Measurements from ENCODE around the gene MICAL3.
"Not testable (repeated sequence)": the region's sequence is repeated elsewhere in the genome, so short reads cannot be mapped to it uniquely, and the experiment has no call there.

MICAL3 gene

DNA sequence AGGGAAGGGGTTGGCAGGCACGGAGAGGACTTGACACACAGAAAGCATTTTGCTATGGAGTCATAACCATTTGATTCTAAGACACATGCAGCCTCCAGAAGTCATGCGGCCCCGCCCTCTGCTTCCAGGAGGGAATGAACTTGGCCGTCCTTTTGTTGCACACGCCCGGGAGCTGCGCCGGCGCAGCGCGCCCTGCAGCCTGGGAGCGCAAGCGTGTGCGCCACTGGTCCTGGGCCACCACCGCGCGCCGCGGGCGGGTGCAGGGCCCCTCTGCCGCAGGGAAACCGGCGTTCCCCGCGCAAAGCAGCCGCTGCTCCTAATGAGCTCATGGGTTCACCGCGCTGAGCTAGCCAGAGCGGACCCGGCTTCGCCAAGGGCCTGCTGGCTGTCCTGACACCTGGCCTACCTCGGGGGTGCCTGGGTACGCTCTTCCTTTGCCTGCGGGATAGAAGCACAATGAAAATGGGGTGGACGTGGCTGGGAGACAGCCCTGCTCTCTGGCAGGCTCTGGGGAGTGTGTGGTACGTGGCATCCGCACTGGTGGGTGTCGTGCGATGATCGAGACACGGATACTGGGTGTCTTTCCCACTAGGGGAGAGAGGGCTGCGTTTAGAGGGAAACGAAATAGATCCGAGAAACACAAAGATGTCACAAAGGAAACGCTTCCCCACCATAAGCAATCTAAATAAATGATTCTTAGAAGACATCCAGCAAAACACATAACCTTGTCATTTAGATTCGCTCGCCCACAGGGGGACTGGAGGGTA lies 669 bp downstream of the MICAL3 start:
- peak; percentile 92 for ATAC-seq
- no peak for TF ChIP-seq CSRNP3 (CRISPR knock-in tag; IDR thresholded peaks at IDR 0.05)
- TF ChIP-seq BACH2 (CRISPR knock-in tag; IDR thresholded peaks at IDR 0.05; ENCODE audit: borderline replicate concordance): no peak
- no peak for TF ChIP-seq ZNF565 (CRISPR knock-in tag; conservative IDR thresholded peaks at IDR 0.05; ENCODE audit: low read depth)
- TF ChIP-seq TOX (CRISPR knock-in tag; IDR thresholded peaks at IDR 0.05; ENCODE audit: borderline replicate concordance): no peak
- TF ChIP-seq CREB5 (CRISPR knock-in tag; IDR thresholded peaks at IDR 0.05; ENCODE audit: low read depth): no peak
- no peak for TF ChIP-seq SNAI2 (CRISPR knock-in tag; IDR thresholded peaks at IDR 0.05)

GRCh38 chr22:18022876-18023275 lies 1.5 kb downstream of the MICAL3 start:
- TF ChIP-seq OSR1 (CRISPR knock-in tag; IDR thresholded peaks at IDR 0.05) (no peak), ESRRG (CRISPR knock-in tag; IDR thresholded peaks at IDR 0.05) (no peak), CSDC2 (CRISPR knock-in tag; IDR thresholded peaks at IDR 0.05) (no peak), ZNF8 (CRISPR knock-in tag; IDR thresholded peaks at IDR 0.05) (no peak), SNAI2 (CRISPR knock-in tag; IDR thresholded peaks at IDR 0.05) (no peak), RARB (CRISPR knock-in tag; IDR thresholded peaks at IDR 0.05) (no peak), BACH2 (CRISPR knock-in tag; IDR thresholded peaks at IDR 0.05; ENCODE audit: borderline replicate concordance) (no peak), ISL1 (CRISPR knock-in tag; IDR thresholded peaks at IDR 0.05) (no peak), POU6F1 (CRISPR knock-in tag; IDR thresholded peaks at IDR 0.05; ENCODE audit: borderline replicate concordance, low read depth) (no peak), PPARA (CRISPR knock-in tag; IDR thresholded peaks at IDR 0.05; ENCODE audit: borderline replicate concordance) (no peak), TCF4 (CRISPR knock-in tag; IDR thresholded peaks at IDR 0.05; ENCODE audit: borderline replicate concordance) (no peak), ZNF565 (CRISPR knock-in tag; conservative IDR thresholded peaks at IDR 0.05; ENCODE audit: low read depth) (no peak), ZFP3 (CRISPR knock-in tag; IDR thresholded peaks at IDR 0.05) (no peak), GLIS3 (CRISPR knock-in tag; IDR thresholded peaks at IDR 0.05) (no peak)
- TF ChIP-seq, protein P1, sequence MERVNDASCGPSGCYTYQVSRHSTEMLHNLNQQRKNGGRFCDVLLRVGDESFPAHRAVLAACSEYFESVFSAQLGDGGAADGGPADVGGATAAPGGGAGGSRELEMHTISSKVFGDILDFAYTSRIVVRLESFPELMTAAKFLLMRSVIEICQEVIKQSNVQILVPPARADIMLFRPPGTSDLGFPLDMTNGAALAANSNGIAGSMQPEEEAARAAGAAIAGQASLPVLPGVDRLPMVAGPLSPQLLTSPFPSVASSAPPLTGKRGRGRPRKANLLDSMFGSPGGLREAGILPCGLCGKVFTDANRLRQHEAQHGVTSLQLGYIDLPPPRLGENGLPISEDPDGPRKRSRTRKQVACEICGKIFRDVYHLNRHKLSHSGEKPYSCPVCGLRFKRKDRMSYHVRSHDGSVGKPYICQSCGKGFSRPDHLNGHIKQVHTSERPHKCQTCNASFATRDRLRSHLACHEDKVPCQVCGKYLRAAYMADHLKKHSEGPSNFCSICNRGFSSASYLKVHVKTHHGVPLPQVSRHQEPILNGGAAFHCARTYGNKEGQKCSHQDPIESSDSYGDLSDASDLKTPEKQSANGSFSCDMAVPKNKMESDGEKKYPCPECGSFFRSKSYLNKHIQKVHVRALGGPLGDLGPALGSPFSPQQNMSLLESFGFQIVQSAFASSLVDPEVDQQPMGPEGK (CRISPR knock-in tag; IDR thresholded peaks at IDR 0.05; ENCODE audit: borderline replicate concordance): no peak
- no peak for ATAC-seq

- ATAC-seq: no peak
- TF ChIP-seq ISL1 (CRISPR knock-in tag; IDR thresholded peaks at IDR 0.05) (no peak), BACH2 (CRISPR knock-in tag; IDR thresholded peaks at IDR 0.05; ENCODE audit: borderline replicate concordance) (no peak), ZFP3 (CRISPR knock-in tag; IDR thresholded peaks at IDR 0.05) (no peak), CSRNP3 (CRISPR knock-in tag; IDR thresholded peaks at IDR 0.05) (no peak), CREB5 (CRISPR knock-in tag; IDR thresholded peaks at IDR 0.05; ENCODE audit: low read depth) (no peak), ZC3H10 (CRISPR knock-in tag; IDR thresholded peaks at IDR 0.05) (no peak), TOX (CRISPR knock-in tag; IDR thresholded peaks at IDR 0.05; ENCODE audit: borderline replicate concordance) (no peak), CSDC2 (CRISPR knock-in tag; IDR thresholded peaks at IDR 0.05) (no peak), TCF4 (CRISPR knock-in tag; IDR thresholded peaks at IDR 0.05; ENCODE audit: borderline replicate concordance) (no peak), OSR1 (CRISPR knock-in tag; IDR thresholded peaks at IDR 0.05) (no peak), ZNF70 (CRISPR knock-in tag; IDR thresholded peaks at IDR 0.05) (no peak), ARNTL (CRISPR knock-in tag; IDR thresholded peaks at IDR 0.05; ENCODE audit: borderline replicate concordance, low read depth) (no peak), ESRRG (CRISPR knock-in tag; IDR thresholded peaks at IDR 0.05) (no peak), GLIS3 (CRISPR knock-in tag; IDR thresholded peaks at IDR 0.05) (no peak), ZFP30 (CRISPR knock-in tag; IDR thresholded peaks at IDR 0.05) (no peak), ZNF565 (CRISPR knock-in tag; conservative IDR thresholded peaks at IDR 0.05; ENCODE audit: low read depth) (no peak)
- TF ChIP-seq, protein P1 (CRISPR knock-in tag; IDR thresholded peaks at IDR 0.05; ENCODE audit: borderline replicate concordance): no peak
Observed at GRCh38 chr22:18021431-18021830, 2.9 kb downstream of the MICAL3 start.

- ATAC-seq: not testable (repeated sequence)
Observed at GRCh38 chr22:18020743-18021142, 3.6 kb downstream of the MICAL3 start.
